PC-9 (cell line): ENCODE measurements around the gene PRR7.
"Not testable (repeated sequence)": the region's sequence is repeated elsewhere in the genome, so short reads cannot be mapped to it uniquely, and the experiment has no call there.

Experiments used
- EZH2 ChIP-seq: fragments of 200-600 bp; sonication (generic); IDR thresholded peaks from 2 replicates; pipeline ENCODE4 v1.8.0; 2017; ENCODE audit warnings: antibody characterized with exemption, low read depth
- TF ChIP-seq, protein P1 (sequence below): fragments of 200-600 bp; sonication (generic); conservative IDR thresholded peaks from 2 replicates; pipeline ENCODE4 v1.6.1; 2017; ENCODE audit warnings: mixed run types, antibody characterized with exemption, mild to moderate bottlenecking, moderate library complexity

DNA sequence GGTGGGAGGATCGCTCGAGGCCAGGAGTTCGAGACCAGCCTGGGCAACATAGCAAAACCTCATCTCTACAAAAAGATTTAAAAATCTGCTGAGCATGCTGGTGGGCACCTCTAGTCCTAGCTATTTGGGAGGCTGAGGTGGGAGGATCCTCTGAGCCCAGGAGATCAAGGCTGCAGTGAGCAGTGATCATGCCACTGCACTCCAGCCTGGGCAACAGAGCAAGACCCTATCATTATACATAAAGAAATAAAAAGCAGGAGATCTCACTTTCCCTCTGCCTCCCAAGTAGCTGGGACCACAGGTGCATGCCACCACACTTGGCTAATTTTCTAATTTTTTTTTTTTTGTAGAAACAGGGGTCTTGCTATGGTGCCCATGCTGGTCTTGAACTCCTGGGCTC lies 39.1 kb downstream of the PRR7 start:
- TF ChIP-seq, protein P1, sequence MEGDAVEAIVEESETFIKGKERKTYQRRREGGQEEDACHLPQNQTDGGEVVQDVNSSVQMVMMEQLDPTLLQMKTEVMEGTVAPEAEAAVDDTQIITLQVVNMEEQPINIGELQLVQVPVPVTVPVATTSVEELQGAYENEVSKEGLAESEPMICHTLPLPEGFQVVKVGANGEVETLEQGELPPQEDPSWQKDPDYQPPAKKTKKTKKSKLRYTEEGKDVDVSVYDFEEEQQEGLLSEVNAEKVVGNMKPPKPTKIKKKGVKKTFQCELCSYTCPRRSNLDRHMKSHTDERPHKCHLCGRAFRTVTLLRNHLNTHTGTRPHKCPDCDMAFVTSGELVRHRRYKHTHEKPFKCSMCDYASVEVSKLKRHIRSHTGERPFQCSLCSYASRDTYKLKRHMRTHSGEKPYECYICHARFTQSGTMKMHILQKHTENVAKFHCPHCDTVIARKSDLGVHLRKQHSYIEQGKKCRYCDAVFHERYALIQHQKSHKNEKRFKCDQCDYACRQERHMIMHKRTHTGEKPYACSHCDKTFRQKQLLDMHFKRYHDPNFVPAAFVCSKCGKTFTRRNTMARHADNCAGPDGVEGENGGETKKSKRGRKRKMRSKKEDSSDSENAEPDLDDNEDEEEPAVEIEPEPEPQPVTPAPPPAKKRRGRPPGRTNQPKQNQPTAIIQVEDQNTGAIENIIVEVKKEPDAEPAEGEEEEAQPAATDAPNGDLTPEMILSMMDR = not testable (repeated sequence)
- TF ChIP-seq EZH2 = not testable (repeated sequence)
